Adipose tissue (tissue), 3 donors: ENCODE data around the gene TCEA2. TPM values are rescaled to one million over a fixed set of nuclear protein-coding genes. Genes with fewer than 3 reads are reported as not detected.
"Not testable (repeated sequence)": the region's sequence is repeated elsewhere in the genome, so short reads cannot be mapped to it uniquely, and the experiment has no call there.

Experiments
- H3K27ac ChIP-seq: one replicate; pipeline ENCODE4 v1.5.1; 2013; ENCODE audit warnings: low read depth, low read length
- WGBS, 3 donors: extraction: QIAGEN DNeasy Blood & Tissue Kit; methylation state at CpG; one replicate each; pipeline ENCODE4 v1.1.7; 2013; 5-methylcytosine and 5-hydroxymethylcytosine counted together
- polyA plus RNA-seq, 3 donors: library from polyadenylated mRNA; stranded (reverse); fragments of 200-250 nt; gene quantifications; one replicate each; pipeline ENCODE4 v1.2.3, GENCODE V29; 2013
- donor health status: healthy with polysubstance abuse.
- donor health status: Bipolar disorder and iron deficiency.
- donor health status: healthy.

Gene TCEA2
- polyA plus RNA-seq, 3 donors, result 17.2 to 48.5 (median 35.4) TPM

DNA sequence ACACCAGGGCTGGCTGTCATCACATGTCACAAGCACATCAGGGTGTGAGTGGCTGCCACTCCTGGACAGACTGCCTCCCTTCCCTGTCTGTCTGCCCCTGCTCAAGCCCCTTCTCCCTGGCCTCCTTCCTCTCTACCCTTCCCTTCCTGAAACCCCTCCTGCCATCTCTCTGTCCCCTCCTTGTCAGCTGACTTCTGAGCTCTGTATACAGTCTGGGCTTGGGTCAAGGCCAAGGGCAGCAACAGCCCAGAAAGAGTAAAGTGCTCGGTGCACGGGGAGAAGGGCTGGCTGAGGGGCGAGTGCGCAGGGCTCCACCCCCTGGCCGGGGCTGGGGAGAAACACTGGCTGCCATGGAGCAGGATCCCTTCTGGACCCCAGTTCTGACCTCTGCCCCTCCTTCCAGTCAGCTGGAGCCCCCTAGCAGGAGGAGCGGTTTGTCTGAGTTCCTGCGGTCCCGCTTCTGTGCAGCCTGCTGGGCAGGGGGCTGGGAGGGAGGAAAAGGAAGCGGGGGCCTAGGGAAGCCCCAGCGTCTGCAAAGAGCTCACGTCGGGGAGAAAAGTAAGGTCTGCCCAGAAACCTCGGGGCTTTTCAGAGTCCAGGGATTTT lies 19.2 kb downstream of the TCEA2 start:
- no peak overlapping the region for H3K27ac ChIP-seq
- 22 to 36% (median 23%) methylated on average over 13 of the region's 13 CpGs for WGBS, 3 donors

DNA sequence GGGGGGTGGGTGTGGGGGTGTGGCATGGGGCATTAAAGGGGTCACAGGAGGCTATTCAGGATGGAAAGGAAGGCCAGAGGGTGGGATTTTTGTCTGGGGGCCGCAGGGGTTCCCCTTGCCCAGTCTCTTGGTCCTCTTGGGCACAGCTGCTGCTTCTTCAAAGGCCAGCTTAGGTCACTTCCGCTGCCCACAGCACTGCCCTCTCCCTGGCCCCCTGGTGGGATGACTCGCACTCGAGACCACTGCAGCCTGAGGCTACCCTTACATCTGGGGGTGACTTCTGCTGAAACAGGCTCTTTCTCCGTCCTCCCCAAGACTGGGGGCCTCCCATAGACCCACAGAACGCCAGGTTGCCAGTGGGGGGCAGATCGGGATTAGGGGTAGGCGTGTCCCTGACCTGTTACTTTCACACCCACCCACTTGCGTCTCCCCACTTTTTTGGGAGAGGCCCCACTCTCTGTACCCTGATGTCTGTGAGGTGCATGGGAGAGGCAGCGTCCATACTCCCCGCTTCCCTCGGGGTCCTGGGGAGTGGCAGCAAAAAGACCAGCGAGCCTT lies 19.9 kb downstream of the TCEA2 start:
- 11 to 25% (median 21%) methylated on average over 11 to 13 of the region's 13 CpGs for WGBS, 3 donors
- no peak overlapping the region for H3K27ac ChIP-seq

DNA sequence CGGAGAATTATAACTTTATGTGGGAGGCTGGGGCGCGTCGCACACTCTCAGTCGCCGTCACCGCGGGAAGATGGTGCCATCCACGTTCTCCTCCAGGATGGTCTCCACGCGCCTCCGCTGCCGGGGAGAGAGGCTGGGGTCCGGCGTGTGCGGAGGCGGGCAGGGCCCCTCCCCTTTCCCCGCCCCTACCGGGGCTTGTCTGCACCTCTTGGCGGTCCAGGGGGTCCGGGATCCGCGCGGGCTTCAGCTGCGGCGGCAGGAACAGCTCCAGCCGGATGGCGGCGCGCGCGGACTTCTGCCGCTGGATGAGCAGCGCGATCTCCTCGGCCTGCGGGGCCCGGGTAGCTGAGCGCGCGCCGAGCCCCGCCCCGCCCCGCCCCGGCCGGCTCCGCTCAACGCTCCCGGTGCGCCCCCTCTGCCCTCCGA lies 20.4 kb downstream of the TCEA2 start:
- WGBS, 3 donors, result 0 to 1% (median 0%) methylated on average over 31 to 52 of the region's 52 CpGs
- H3K27ac ChIP-seq, result no peak overlapping the region

DNA sequence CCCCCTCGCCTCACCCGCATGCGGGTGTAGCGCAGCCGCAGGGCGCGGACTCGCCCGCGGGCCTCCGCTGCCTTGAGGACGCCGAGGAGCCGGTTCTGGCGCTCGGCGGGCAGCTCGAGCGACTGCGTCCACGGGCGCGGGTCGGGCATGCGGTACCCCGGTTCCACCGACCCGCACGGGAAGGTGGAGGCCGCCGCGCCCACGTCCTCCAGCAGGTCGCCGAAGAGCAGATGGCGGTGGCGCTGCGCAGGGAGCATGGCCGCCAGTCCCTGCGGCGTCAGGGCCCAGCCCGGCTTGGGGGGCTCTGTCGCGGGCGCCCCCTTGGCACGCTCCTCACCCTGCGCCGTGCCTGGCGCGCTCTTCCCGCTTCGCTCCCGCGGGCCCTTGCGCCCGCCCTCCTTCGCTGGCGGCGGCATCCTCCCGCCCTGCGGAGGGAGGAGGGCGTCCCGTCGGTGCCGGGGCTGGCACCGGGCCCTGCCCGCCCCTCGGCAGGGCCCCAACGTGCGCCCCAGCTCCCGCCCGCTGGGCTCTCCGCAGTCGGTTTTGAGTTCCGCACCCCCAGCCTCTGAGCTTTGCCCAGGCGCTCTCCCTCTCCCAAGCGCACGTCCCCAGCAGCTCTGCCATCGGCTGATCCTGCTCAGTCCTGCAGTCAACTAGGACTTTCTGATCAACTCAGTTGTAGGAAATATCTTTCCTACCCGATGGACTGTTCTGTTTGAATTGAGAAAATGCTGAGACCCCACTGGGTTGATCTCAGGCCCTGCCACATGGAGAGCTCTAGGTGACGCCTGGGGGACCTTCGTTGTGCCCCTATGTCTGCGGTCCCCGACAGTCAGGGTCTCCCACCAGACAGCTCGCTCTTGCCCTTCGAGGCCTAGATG lies 21.0 kb downstream of the TCEA2 start, which contains the start of gene LKAAEAR1:
Gene LKAAEAR1, minus strand, starts transcription at position 595 of the 881 bp plus-strand sequence. Its CDS starts 179 bp downstream, at position 416.
- no peak within 1 kb of the TSS for H3K27ac ChIP-seq
- WGBS, 3 donors, result 2 to 4% (median 3%) methylated on average over 50 to 86 of the region's 86 CpGs

DNA sequence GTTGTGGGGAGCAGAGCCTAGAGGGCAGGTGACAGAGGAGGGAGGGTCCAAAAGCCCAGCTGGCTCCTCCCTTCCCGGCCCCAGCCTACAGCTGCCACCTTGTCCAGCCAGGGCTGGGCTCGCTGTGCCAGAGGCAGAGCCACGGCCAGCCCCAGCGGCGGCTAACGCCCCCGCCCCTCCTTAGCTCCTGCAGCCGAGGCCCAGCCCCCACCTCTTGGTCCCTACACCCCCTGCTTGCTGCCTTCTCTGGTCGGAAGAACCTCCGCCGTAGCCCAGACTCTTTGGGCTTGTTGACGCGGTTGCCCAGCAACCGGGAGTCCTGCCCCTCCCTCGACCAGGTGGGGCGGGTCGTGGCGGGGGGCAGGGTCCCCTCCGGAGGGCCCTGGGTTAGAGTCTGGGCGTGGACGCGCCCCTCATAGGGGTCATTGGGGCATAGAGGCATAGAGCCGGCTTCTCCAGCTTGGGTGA lies 21.7 kb downstream of the TCEA2 start:
- WGBS, 3 donors, result 11 to 20% (median 18%) methylated on average over 19 to 23 of the region's 23 CpGs
- no peak overlapping the region for H3K27ac ChIP-seq

DNA sequence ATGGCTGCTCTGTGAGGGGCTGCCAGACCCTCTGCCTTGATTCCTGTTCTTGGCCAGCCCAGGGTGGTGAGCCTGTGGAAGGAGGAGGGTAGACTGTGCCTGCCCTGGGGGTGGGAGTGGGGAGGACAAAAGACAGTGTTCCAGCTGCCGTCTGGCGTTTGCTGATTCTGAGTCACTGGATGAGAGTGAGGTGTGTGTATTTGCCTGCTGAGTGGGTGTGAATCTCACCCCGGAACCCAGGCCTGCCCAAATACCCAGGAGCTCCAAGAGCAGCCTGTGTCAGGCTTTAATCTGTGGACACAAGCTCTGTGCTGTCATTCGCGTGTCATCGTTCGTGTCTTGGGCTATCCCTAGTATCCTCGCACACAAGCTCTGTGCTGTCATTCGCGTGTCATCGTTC lies 23.8 kb downstream of the TCEA2 start:
- no peak overlapping the region for H3K27ac ChIP-seq
- WGBS, 3 donors, result 89 to 96% (median 95%) methylated on average over 8 of the region's 11 CpGs

DNA sequence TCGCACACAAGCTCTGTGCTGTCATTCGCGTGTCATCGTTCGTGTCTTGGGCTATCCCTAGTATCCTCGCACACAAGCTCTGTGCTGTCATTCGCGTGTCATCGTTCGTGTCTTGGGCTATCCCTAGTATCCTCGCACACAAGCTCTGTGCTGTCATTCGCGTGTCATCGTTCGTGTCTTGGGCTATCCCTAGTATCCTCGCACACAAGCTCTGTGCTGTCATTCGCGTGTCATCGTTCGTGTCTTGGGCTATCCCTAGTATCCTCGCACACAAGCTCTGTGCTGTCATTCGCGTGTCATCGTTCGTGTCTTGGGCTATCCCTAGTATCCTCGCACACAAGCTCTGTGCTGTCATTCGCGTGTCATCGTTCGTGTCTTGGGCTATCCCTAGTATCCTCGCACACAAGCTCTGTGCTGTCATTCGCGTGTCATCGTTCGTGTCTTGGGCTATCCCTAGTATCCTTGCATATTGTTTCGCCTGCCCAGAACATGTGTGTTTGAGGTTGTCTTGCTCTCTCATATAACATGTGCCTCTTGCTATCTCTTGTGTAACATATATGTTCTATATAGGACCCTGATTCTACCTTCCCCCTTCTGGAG lies 24.3 kb downstream of the TCEA2 start:
- WGBS, 3 donors, result 91 to 100% (median 98%) methylated on average over 6 of the region's 36 CpGs
- not testable (repeated sequence) for H3K27ac ChIP-seq

DNA sequence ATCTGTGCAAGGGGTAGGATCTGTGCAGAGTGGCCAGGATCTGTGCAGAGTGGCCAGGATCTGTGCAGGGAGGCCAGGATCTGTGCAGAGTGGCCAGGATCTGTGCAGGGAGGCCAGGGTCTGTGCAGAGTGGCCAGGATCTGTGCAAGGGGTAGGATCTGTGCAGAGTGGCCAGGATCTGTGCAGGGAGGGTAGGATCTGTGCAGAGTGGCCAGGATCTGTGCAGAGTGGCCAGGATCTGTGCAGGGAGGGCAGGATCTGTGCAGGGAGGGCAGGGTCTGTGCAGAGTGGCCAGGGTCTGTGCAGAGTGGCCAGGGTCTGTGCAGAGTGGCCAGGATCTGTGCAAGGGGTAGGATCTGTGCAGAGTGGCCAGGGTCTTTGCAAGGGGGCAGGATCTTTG lies 25.6 kb downstream of the TCEA2 start:
- not testable (repeated sequence) for H3K27ac ChIP-seq

DNA sequence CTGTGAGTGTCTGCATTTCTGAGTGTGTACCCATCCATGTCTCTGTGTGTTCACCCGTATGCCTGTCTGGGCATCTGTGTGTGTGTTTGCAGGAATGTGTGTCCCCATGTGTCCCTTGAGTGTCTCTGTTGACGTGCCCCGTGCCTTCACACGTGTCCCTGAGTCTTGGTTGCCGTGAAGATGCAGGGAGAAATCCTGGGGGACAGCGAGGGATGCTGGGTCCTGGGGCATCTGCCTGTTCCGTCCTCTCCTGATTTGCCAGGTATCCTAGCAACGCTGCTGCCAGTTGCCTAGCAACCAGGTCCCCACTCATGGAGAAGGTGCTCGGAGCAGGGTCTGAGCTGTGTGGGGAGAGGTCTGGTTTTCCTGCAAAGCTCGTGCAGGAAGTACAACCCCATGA lies 27.2 kb downstream of the TCEA2 start:
- WGBS, 3 donors, result 55 to 70% (median 64%) methylated on average over 10 of the region's 10 CpGs
- H3K27ac ChIP-seq, result no peak overlapping the region

DNA sequence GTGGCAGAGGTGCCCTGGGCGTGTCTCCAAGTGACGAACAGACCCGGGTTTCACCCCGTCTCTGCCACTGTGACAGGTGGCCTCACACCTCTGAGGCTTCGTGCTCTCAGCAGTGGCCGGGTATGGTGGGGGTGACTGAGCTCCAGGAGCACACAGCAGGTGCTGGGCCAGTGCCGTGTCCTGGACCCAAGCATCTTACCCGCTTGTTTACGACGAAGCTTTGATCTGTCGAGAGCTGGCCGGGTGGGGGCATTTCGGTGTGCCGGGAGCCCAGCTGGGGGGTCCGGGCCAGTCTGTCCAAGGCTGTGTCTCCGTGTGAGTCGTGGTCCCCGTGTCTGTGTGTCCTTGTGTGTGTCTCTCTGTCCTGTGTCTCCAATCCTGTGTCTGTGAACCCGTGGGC lies 28.3 kb downstream of the TCEA2 start:
- no peak overlapping the region for H3K27ac ChIP-seq
- 72 to 78% (median 76%) methylated on average over 18 to 19 of the region's 19 CpGs for WGBS, 3 donors

DNA sequence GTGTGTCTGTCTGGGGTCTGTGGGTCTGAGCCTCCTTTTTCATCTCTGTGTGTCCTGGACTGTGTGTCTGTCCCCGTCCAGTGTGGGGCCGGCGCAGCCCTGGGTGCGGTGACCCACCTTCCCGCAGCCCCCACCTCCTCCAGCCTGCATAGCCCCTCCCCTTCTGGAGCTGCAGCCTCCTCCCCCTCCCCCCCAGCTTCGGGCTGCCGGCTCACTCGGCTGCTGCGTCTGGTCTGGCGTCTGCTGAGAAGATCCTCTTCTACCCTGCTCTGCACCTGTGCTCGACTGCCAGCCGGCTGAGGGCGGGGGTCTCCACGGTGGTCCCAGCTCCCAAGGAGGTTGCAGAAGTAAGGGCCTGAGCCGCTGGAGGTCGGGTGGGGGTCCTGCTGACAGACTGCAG lies 28.8 kb downstream of the TCEA2 start:
- H3K27ac ChIP-seq, result no peak overlapping the region
- 20 to 44% (median 26%) methylated on average over 14 to 16 of the region's 16 CpGs for WGBS, 3 donors

DNA sequence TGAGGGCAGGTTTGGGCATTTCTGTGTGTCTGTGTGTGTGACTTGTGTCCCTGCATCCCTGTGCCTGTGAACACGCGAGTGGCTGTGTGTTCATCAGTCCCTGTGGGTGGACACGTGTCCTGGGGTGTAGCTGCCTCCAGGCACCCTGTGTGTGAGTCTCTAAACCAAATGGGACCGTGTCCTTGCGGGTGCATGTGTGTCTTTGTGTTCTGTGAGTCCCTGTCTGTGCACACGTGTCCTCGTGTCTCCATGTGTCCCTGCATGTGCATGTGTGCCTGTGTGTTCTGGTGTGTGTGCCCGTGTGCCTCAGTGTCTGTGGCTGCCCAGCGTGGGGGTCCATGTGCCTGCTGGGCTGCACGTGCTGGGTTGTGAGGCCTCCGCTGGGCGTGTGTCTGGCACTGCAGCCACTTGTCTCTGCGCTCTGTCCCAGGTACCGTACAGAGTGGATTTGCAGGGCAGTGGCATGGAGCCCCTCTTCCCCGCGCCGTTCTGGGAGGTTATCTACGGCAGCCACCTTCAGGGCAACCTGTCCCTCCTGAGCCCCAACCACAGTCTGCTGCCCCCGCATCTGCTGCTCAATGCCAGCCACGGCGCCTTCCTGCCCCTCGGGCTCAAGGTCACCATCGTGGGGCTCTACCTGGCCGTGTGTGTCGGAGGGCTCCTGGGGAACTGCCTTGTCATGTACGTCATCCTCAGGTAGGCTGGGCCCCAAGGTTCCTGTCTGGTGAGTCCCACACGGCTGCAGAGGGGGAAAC lies 29.4 kb downstream of the TCEA2 start:
- 32 to 65% (median 59%) methylated on average over 27 of the region's 27 CpGs for WGBS, 3 donors
- no peak overlapping the region for H3K27ac ChIP-seq

DNA sequence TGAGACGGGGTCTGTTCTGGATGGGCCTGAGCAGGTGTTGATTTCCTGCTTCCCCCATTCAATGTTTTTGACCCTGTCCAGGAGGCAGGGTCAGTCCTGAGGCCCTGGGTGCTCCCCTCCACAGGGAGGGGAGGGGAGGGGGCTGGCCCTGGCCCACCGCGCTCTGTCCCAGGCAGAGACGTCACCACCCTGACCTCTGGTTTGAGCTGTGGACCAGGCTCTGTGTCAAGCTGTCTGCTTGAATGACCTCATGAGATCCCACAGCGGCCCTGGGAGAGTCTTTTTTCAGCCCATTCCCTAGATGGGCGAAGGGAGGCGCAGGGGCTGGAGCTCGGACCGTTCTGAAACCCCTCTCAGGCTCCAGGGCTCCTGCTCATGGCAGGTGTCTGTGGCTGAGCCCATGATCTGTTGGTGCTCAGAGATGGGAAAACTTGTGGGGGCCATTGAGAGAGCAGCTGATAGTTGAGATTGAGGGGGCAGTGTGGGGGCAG lies 30.1 kb downstream of the TCEA2 start:
- WGBS, 3 donors, result 36 to 71% (median 56%) methylated on average over 9 of the region's 9 CpGs
- H3K27ac ChIP-seq, result no peak overlapping the region

DNA sequence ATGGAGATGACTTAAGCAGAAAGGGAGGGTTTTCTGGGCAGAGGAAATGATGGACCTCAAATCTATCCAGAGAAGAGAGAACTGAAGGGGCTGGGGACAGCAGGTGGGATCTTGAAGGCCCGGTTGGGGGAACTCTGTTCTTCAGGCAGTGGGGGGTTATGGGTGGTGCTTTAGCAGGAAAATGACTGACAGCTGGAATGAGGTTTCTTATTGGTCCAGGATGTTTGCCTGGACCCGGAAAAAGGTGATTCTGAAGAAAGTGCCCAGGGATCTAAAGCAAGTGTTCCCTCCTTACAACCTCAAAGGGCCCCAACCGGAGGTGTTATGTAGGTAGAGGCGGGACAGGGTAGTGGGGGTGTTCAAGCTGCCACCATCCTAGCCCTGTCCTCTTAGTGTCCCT lies 32.5 kb downstream of the TCEA2 start:
- no peak overlapping the region for H3K27ac ChIP-seq
- 70 to 85% (median 78%) methylated on average over 4 of the region's 4 CpGs for WGBS, 3 donors

DNA sequence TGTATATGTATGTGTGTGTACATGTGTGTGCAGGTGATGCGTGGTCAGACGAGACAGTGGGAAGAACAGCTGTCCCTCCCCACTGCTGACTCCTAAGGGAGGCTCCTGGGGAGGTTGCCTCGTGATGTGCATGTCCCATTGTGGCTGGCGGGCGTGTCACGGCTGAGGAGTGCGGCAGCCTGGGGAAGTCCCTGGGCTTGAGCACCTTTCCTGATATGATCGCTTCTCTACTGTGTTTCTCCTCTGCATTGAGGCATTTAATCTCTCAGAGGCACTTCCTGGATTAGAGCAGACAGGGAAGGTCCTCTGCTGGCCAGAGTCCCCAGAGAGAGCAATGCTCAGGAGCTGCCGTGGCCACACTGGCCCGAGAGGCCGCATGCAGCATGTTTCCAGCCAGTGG lies 32.9 kb downstream of the TCEA2 start:
- H3K27ac ChIP-seq, result no peak overlapping the region
- WGBS, 3 donors, result 81 to 91% (median 87%) methylated on average over 11 of the region's 11 CpGs

DNA sequence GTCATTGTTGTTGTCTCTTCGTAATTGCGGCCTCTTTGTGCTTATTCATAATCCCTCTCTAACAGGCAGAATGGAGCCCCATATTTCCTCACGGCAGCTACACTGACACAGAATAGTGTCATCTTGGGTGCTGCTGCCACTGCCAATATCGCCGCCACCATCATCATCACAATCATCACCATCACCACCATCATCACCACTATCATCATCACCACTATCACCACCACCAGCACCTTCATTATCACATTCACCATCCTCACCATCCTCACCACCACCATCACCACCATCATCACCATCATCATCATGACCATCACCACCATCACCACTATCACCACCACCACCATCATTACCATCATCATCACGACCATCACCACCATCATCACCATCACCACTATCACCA lies 33.5 kb downstream of the TCEA2 start:
- 76 to 93% (median 83%) methylated on average over 6 of the region's 6 CpGs for WGBS, 3 donors

DNA sequence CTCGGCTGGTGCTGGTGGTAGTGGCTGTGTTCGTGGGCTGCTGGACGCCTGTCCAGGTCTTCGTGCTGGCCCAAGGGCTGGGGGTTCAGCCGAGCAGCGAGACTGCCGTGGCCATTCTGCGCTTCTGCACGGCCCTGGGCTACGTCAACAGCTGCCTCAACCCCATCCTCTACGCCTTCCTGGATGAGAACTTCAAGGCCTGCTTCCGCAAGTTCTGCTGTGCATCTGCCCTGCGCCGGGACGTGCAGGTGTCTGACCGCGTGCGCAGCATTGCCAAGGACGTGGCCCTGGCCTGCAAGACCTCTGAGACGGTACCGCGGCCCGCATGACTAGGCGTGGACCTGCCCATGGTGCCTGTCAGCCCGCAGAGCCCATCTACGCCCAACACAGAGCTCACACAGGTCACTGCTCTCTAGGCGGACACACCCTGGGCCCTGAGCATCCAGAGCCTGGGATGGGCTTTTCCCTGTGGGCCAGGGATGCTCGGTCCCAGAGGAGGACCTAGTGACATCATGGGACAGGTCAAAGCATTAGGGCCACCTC lies 35.5 kb downstream of the TCEA2 start:
- H3K27ac ChIP-seq, result no peak overlapping the region
- WGBS, 3 donors, result 92 to 96% (median 95%) methylated on average over 28 of the region's 28 CpGs

More for the DNA sequence above, 33.5 kb downstream of the TCEA2 start:
- no peak overlapping the region for H3K27ac ChIP-seq
